OCI-LY3 (cell line): Measurements from ENCODE around the gene PGAP6.

ENCODE experiments used
- CTCF ChIP-seq: fragments of 200-600, 300-600 bp; sonication (generic); IDR thresholded peaks from 2 replicates; pipeline ENCODE4 v1.5.1; 2014; ENCODE audit warnings: antibody characterized with exemption, low read length, low read depth
- EZH2phosphoT487 ChIP-seq: fragments of 200-600 bp; shearing (Covaris generic); IDR thresholded peaks from 2 replicates; pipeline ENCODE4 v1.6.1; 2018; ENCODE audit warnings: antibody characterized with exemption, mixed run types, low read depth

DNA sequence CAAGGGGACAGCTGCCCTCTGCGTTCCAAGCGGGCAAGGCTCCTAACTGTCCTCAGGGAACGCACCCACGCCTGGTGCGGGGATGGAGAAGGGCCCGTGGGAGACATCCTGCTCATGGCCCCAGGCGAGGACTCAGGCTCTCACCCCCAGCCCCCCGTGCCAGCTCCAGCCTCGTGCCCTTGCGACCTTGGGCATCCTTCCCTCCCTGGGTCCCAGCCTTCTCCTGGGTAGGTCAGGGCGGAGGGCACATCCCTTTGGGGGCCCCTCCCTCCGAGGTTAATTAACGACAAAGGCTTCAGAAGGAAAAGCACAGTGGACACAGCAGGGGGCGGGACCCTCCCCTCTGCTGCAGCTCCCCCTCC is 3.0 kb downstream of the PGAP6 start:
- TF ChIP-seq CTCF (no peak), EZH2phosphoT487 (no peak)
